DOHH2 (cell line): Measurements from ENCODE around the gene SOWAHA.

Experiments
- EZH2phosphoT487 ChIP-seq: fragments of 200-600 bp; sonication (generic); IDR thresholded peaks from 2 replicates; pipeline ENCODE4 v1.6.1; 2017; ENCODE audit warnings: borderline replicate concordance, mild to moderate bottlenecking, antibody characterized with exemption, low read length, moderate library complexity, mixed read lengths
- TF ChIP-seq, protein P1 (sequence below): fragments of 200-600 bp; sonication (generic); IDR thresholded peaks from one replicate; pipeline ENCODE4 v1.5.1; 2014; ENCODE audit warnings: antibody characterized with exemption, mild to moderate bottlenecking, low read depth, low read length; ENCODE audit not compliant: poor library complexity, severe bottlenecking

DNA sequence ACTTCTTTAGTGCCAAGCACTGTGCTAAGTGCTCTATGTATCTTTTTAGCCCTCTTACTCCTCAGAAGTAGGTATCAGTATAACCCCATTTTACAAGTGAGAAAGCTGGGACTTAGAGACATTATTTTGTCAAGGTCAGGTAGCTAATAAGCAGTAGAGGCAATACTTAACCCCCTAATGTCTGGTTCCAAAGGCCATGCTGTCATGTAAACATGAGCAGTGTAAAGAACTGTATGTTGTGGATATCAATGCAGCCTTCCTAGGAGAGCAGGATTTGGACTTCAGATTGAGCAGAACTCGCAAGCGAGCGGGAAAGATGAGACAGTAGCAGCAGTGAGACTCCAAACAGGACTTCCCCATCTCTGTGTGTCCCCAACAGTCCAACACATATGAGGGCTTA, 21.0 kb downstream of the SOWAHA start:
- TF ChIP-seq, protein P1, sequence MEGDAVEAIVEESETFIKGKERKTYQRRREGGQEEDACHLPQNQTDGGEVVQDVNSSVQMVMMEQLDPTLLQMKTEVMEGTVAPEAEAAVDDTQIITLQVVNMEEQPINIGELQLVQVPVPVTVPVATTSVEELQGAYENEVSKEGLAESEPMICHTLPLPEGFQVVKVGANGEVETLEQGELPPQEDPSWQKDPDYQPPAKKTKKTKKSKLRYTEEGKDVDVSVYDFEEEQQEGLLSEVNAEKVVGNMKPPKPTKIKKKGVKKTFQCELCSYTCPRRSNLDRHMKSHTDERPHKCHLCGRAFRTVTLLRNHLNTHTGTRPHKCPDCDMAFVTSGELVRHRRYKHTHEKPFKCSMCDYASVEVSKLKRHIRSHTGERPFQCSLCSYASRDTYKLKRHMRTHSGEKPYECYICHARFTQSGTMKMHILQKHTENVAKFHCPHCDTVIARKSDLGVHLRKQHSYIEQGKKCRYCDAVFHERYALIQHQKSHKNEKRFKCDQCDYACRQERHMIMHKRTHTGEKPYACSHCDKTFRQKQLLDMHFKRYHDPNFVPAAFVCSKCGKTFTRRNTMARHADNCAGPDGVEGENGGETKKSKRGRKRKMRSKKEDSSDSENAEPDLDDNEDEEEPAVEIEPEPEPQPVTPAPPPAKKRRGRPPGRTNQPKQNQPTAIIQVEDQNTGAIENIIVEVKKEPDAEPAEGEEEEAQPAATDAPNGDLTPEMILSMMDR = no peak
- no peak for TF ChIP-seq EZH2phosphoT487
